HG03520 (cell line): ENCODE results near the gene PRDM16.

ENCODE experiments used
- ATAC-seq: cut with Tn5 transposase; IDR thresholded peaks from one replicate; pipeline ENCODE4 v1.9.1; 2021; ENCODE audit warnings: mild to moderate bottlenecking, moderate library complexity; ENCODE audit not compliant: unreplicated experiment

Gene PRDM16

GRCh38 chr1:3195480-3195815, 126.4 kb downstream of the PRDM16 start:
- ATAC-seq: no peak

GRCh38 chr1:3195966-3196515, 127.0 kb downstream of the PRDM16 start:
- ATAC-seq: no peak

GRCh38 chr1:3196577-3197245, 127.7 kb downstream of the PRDM16 start:
- ATAC-seq: no peak

- no peak for ATAC-seq
Measured at GRCh38 chr1:3197781-3198316, 128.8 kb downstream of the PRDM16 start.

GRCh38 chr1:3198371-3199271, 129.6 kb downstream of the PRDM16 start:
- ATAC-seq: no peak

- no peak for ATAC-seq
Measured at GRCh38 chr1:3204725-3205124, 135.7 kb downstream of the PRDM16 start.

GRCh38 chr1:3205815-3206214, 136.8 kb downstream of the PRDM16 start:
- no peak for ATAC-seq

GRCh38 chr1:3206696-3207095, 137.7 kb downstream of the PRDM16 start:
- no peak for ATAC-seq

GRCh38 chr1:3207217-3207848, 138.3 kb downstream of the PRDM16 start:
- no peak for ATAC-seq

GRCh38 chr1:3208819-3209200, 139.8 kb downstream of the PRDM16 start:
- ATAC-seq: no peak

- no peak for ATAC-seq
Measured at GRCh38 chr1:3209201-3209600, 140.2 kb downstream of the PRDM16 start.

GRCh38 chr1:3211582-3212375, 142.8 kb downstream of the PRDM16 start:
- ATAC-seq: no peak

- ATAC-seq: no peak
Measured at GRCh38 chr1:3212453-3213355, 143.7 kb downstream of the PRDM16 start.

GRCh38 chr1:3213730-3214129, 144.7 kb downstream of the PRDM16 start:
- no peak for ATAC-seq

- no peak for ATAC-seq
Measured at GRCh38 chr1:3215198-3216014, 146.4 kb downstream of the PRDM16 start.

GRCh38 chr1:3216015-3216391, 147.0 kb downstream of the PRDM16 start:
- ATAC-seq: no peak

GRCh38 chr1:3217181-3217641, 148.2 kb downstream of the PRDM16 start:
- ATAC-seq: no peak

GRCh38 chr1:3217979-3218679, 149.1 kb downstream of the PRDM16 start:
- no peak for ATAC-seq
